IMR-90 (cell line): Measurements from ENCODE around the gene LDLRAD3. TPM values are rescaled to one million over a fixed set of nuclear protein-coding genes. Genes with fewer than 3 reads are reported as not detected.

Experiments used
- ATAC-seq: fragments of 200-7000 bp; cut with Tn5 transposase; 2 replicates; pipeline ENCODE4 v1.9.1; 2020; ENCODE audit warnings: low read depth, mild to moderate bottlenecking, moderate library complexity
- BruUV-seq: library from RNA; stranded (reverse); fragments of 400-500 nt; replicated peaks from 2 replicates; lab custom pipeline; 2021; lab: Mats Ljungman, UMichigan
- CTCF ChIA-PET: fragments of 300-600 bp; formaldehyde crosslinking; extraction: SDS; loops from one replicate; lab custom pipeline; 2021; ENCODE audit warnings: antibody characterized with exemption; lab: Yijun Ruan, JAX
- POLR2A ChIA-PET: fragments of 300-600 bp; sonication (Branson Sonifier 250); formaldehyde crosslinking; loops from one replicate; lab custom pipeline; 2022; ENCODE audit warnings: antibody characterized with exemption; ENCODE audit not compliant: unreplicated experiment; lab: Charles Lee
- DNase-seq: peaks from one replicate; pipeline ENCODE4 v3.0.0; 2013
- H2AFZ ChIP-seq: replicated peaks from 2 replicates; pipeline ENCODE3; 2013; ENCODE audit warnings: low read length, mild to moderate bottlenecking; ENCODE audit not compliant: poor library complexity
- H2AK5ac ChIP-seq: 2 replicates; pipeline ENCODE4 v1.6.1; 2013; ENCODE audit warnings: low read depth, low read length, inconsistent platforms
- H2AK9ac ChIP-seq: replicated peaks from 2 replicates; pipeline ENCODE3; 2013; ENCODE audit warnings: mild to moderate bottlenecking, low read depth, low read length, moderate library complexity; ENCODE audit not compliant: poor library complexity
- H2BK120ac ChIP-seq: 2 replicates; pipeline ENCODE4 v1.6.1; 2013; ENCODE audit warnings: low read depth, low read length, inconsistent platforms
- H2BK15ac ChIP-seq: 3 replicates; pipeline ENCODE4 v1.6.1; 2013; ENCODE audit warnings: low read depth, low read length, inconsistent platforms
- H2BK20ac ChIP-seq: 2 replicates; pipeline ENCODE4 v1.6.1; 2013; ENCODE audit warnings: low read depth, mild to moderate bottlenecking, inconsistent platforms, low read length, moderate library complexity
- H2BK5ac ChIP-seq: 2 replicates; pipeline ENCODE4 v1.6.1; 2013; ENCODE audit warnings: mild to moderate bottlenecking, low read depth, low read length, inconsistent platforms; ENCODE audit not compliant: poor library complexity, severe bottlenecking
- H3K14ac ChIP-seq: replicated peaks from 2 replicates; pipeline ENCODE4 v1.6.1; 2013; ENCODE audit warnings: low read depth, low read length, inconsistent platforms
- H3K18ac ChIP-seq: 2 replicates; pipeline ENCODE4 v1.6.1; 2013; ENCODE audit warnings: low read depth, low read length, control low read depth
- H3K23ac ChIP-seq: 2 replicates; pipeline ENCODE4 v1.6.1; 2013; ENCODE audit warnings: low read depth, low read length, inconsistent platforms
- H3K27ac ChIP-seq: 2 replicates; pipeline ENCODE4 v1.5.1; 2013; ENCODE audit warnings: mild to moderate bottlenecking, control low read depth, low read length; ENCODE audit not compliant: insufficient read depth
- H3K27me3 ChIP-seq: 2 replicates; pipeline ENCODE4 v1.6.1; 2013; ENCODE audit warnings: low read length; ENCODE audit not compliant: control insufficient read depth, insufficient read depth
- H3K36me3 ChIP-seq: 2 replicates; pipeline ENCODE4 v1.6.1; 2013; ENCODE audit warnings: low read length, mixed read lengths; ENCODE audit not compliant: control insufficient read depth, insufficient read depth
- H3K4ac ChIP-seq: 2 replicates; pipeline ENCODE4 v1.6.1; 2013; ENCODE audit warnings: low read depth, low read length, inconsistent platforms
- H3K4me1 ChIP-seq: 2 replicates; pipeline ENCODE4 v1.6.1; 2013; ENCODE audit warnings: low read length, mixed read lengths; ENCODE audit not compliant: control insufficient read depth, insufficient read depth
- H3K4me2 ChIP-seq: 2 replicates; pipeline ENCODE4 v1.6.1; 2013; ENCODE audit warnings: low read depth, mild to moderate bottlenecking, control low read depth, low read length, moderate library complexity
- H3K4me3 ChIP-seq: 2 replicates; pipeline ENCODE4 v1.5.1; 2013; ENCODE audit warnings: low read depth, mild to moderate bottlenecking, control low read depth, low read length, moderate library complexity; ENCODE audit not compliant: insufficient read depth
- H3K56ac ChIP-seq: 2 replicates; pipeline ENCODE4 v1.6.1; 2013; ENCODE audit warnings: low read length, inconsistent platforms; ENCODE audit not compliant: insufficient read depth; ENCODE audit errors: extremely low read depth
- H3K79me1 ChIP-seq, 2 experiments: 2 replicates each; pipeline ENCODE4 v1.6.1; 2013; ENCODE audit warnings: low read length in 2 of 2, inconsistent platforms in 1 of 2, low read depth in 1 of 2
- H3K9ac ChIP-seq: 2 replicates; pipeline ENCODE4 v1.6.1; 2013; ENCODE audit warnings: low read depth, low read length, control low read depth
- H3K9me1 ChIP-seq: 2 replicates; pipeline ENCODE4 v1.6.1; 2013; ENCODE audit warnings: low read length, inconsistent platforms; ENCODE audit not compliant: insufficient read depth
- H3K9me3 ChIP-seq: 2 replicates; pipeline ENCODE4 v1.6.1; 2013; ENCODE audit warnings: low read length; ENCODE audit not compliant: control insufficient read depth, insufficient read depth
- H4K20me1 ChIP-seq: 2 replicates; pipeline ENCODE4 v1.6.1; 2013; ENCODE audit warnings: low read length, inconsistent platforms; ENCODE audit not compliant: insufficient read depth
- H4K5ac ChIP-seq: 2 replicates; pipeline ENCODE4 v1.6.1; 2013; ENCODE audit warnings: mild to moderate bottlenecking, low read depth, low read length, control low read depth
- H4K8ac ChIP-seq, 2 experiments: 2 replicates each; pipeline ENCODE4 v1.6.1; 2013; ENCODE audit warnings: low read depth in 2 of 2, low read length in 2 of 2, control low read depth in 1 of 2, inconsistent platforms in 1 of 2
- H4K91ac ChIP-seq: 2 replicates; pipeline ENCODE4 v1.6.1; 2013; ENCODE audit warnings: low read depth, low read length, inconsistent platforms; ENCODE audit not compliant: insufficient read depth
- CEBPB ChIP-seq: IDR thresholded peaks from 2 replicates; pipeline ENCODE4 v1.6.1; 2012; ENCODE audit warnings: low read depth, low read length, improper control_type of control experiment
- ELK1 ChIP-seq: fragments of 150-350 bp; IDR thresholded peaks from 2 replicates; pipeline ENCODE4 v1.6.1; 2016; ENCODE audit warnings: low read depth, mild to moderate bottlenecking, low read length, moderate library complexity, borderline replicate concordance
- WGBS, 2 experiments: methylation state at CpG; one replicate each; pipeline versions ENCODE4 v1.1.5 to v1.1.7; 2013; ENCODE audit warnings: missing lambda C conversion rate in 2 of 2; ENCODE audit not compliant: insufficient read length in 1 of 2; ENCODE audit errors: extremely low coverage in 2 of 2; 5-methylcytosine and 5-hydroxymethylcytosine counted together
- dilution Hi-C: fragments of 300-500 bp; cut with HindIII; formaldehyde crosslinking; loops from one replicate; pipeline ENCODE4 v1.14.3; 2018; ENCODE audit warnings: low sequenced_read_pairs; ENCODE audit not compliant: unreplicated experiment
- in situ Hi-C: fragments of 300-500 bp; cut with MboI; formaldehyde crosslinking; loops from 3 replicates; pipeline ENCODE4 v1.14.3; 2019; ENCODE audit warnings: low sequenced_read_pairs, inconsistent platforms, mixed read lengths
- intact Hi-C: fragments of 100-400 bp; cut with micrococcal nuclease; formaldehyde crosslinking; loops from 2 replicates; pipeline ENCODE4 v1.10.0; 2022
- polyA plus RNA-seq, 3 experiments: library from polyadenylated mRNA; depleted of rRNA; stranded (reverse); fragments of >200 nt; gene quantifications; 2 replicates each; pipeline ENCODE4 v1.2.3, GENCODE V29; 2012; ENCODE audit warnings: low replicate concordance in 1 of 3
- total RNA-seq: library from RNA; depleted of rRNA; stranded (reverse); fragments of >200 nt; gene quantifications from 2 replicates; pipeline ENCODE4 v1.2.3, GENCODE V29; 2012

Gene LDLRAD3
- total and polyA plus RNA-seq, 2 of the 4 experiments (the other 2 are of a cell fraction), result 2.7 to 6.4 TPM

- DNase-seq, result no peak
- dilution Hi-C loops, result no loop called here
- no peak overlapping the region for H2BK20ac ChIP-seq
Measured at GRCh38 chr11:35998634-35999033, 54.8 kb downstream of the LDLRAD3 start.

More at GRCh38 chr11:35998634-35999033, 54.8 kb downstream of the LDLRAD3 start:
- no peak overlapping the region for H2BK15ac ChIP-seq
- POLR2A ChIA-PET, result no interaction called here
- H3K79me1 ChIP-seq, result peaks cover 3 to 10% of the 10 kb centered on the region in 2 experiments; a peak in 3 of 4 replicates
- no peak overlapping the region for H4K5ac ChIP-seq
- H3K4ac ChIP-seq, result no peak overlapping the region
- no peak overlapping the region for H2AFZ ChIP-seq
- H4K20me1 ChIP-seq, result no peaks in the 10 kb centered on the region
- no peak overlapping the region for H4K8ac ChIP-seq
- no peak overlapping the region for H2BK5ac ChIP-seq
- no peak overlapping the region for H4K91ac ChIP-seq
- H3K9ac ChIP-seq, result no peak overlapping the region
- no peaks in the 10 kb centered on the region for H3K27me3 ChIP-seq
- no peak overlapping the region for H3K14ac ChIP-seq
- no TSS peak for BruUV-seq
- H3K36me3 ChIP-seq, result no peaks in the 10 kb centered on the region
- H3K4me3 ChIP-seq, result no peak overlapping the region
- no peaks in the 10 kb centered on the region; the same call in none of the 2 replicates for H3K9me1 ChIP-seq
- intact Hi-C loops, result no loop called here
- no peak overlapping the region for H3K4me2 ChIP-seq
- no peak overlapping the region for H3K18ac ChIP-seq
- in situ Hi-C loops, result no loop called here
- peaks cover 2% of the 10 kb centered on the region; the same call in 1 of the 2 replicates for H3K4me1 ChIP-seq
- H3K23ac ChIP-seq, result no peak overlapping the region
- no peak overlapping the region for H2AK9ac ChIP-seq
- H2BK120ac ChIP-seq, result no peak overlapping the region
- H3K27ac ChIP-seq, result no peak overlapping the region
- ATAC-seq, result no peak
- CTCF ChIA-PET, result no interaction called here
- H2AK5ac ChIP-seq, result no peak overlapping the region
- no peaks in the 10 kb centered on the region; the same call in 1 of the 2 replicates for H3K9me3 ChIP-seq
- TF ChIP-seq ELK1, result no peak
- TF ChIP-seq CEBPB, result no peak
- WGBS, 2 experiments, result 20% methylated on average over 1 of the region's 6 CpGs; no CpG with 5 or more reads in 1 of the 2 experiments
- no peak overlapping the region for H3K56ac ChIP-seq
